Tibial artery (tissue), 4 donors: Measurements from ENCODE around the gene ASGR1.
"Not testable (repeated sequence)": the region's sequence is repeated elsewhere in the genome, so short reads cannot be mapped to it uniquely, and the experiment has no call there.

ENCODE experiments used
- DNase-seq, 2 donors: peaks; one replicate each; pipeline ENCODE4 v3.0.0-alpha.2; 2019
- H3K27ac ChIP-seq, 2 donors: fragments of 200-600 bp; sonication (generic) in 1 of 2; 1 replicate in 1 of 2; 2 replicates in 1 of 2; pipeline ENCODE4 v1.5.1; 2018 to 2019; ENCODE audit warnings: mild to moderate bottlenecking in 1 of 2
- H3K27me3 ChIP-seq, 2 donors: fragments of 200-600 bp; sonication (generic) in 1 of 2; one replicate each; pipeline versions ENCODE4 v1.5.1 to v1.6.0; 2016 to 2019
- H3K36me3 ChIP-seq, 3 donors: fragments of 200-600 bp; sonication (generic) in 2 of 3; one replicate each; pipeline ENCODE4 v1.5.1; 2016 to 2019; ENCODE audit warnings: mild to moderate bottlenecking in 2 of 3
- H3K4me1 ChIP-seq, 4 donors: fragments of 200-600 bp; sonication (generic) in 2 of 4; 1 replicate in 3 of 4; 2 replicates in 1 of 4; pipeline ENCODE4 v1.5.1; 2016 to 2019
- H3K4me3 ChIP-seq, 2 donors: fragments of 200-600 bp; sonication (generic) in 1 of 2; 1 replicate in 1 of 2; 2 replicates in 1 of 2; pipeline ENCODE4 v1.5.1; 2018 to 2019; ENCODE audit warnings: mild to moderate bottlenecking in 2 of 2
- H3K9me3 ChIP-seq, 3 donors: fragments of 200-600 bp; sonication (generic) in 1 of 3; one replicate each; pipeline ENCODE4 v1.5.1; 2016 to 2019
- intact Hi-C: fragments of 100-400 bp; cut with DNase I; formaldehyde crosslinking; loops from one replicate; pipeline ENCODE4 v1.15.0; 2023; ENCODE audit warnings: low total_unique reads
- TF ChIP-seq, protein P1 (sequence below), 2 experiments: fragments of 200-600 bp in 1 of 2; fragments of 450-650 bp in 1 of 2; IDR thresholded peaks; one replicate each; pipeline ENCODE4 v1.5.1; 2017 to 2019; ENCODE audit warnings: antibody characterized with exemption in 2 of 2, mild to moderate bottlenecking in 1 of 2, moderate library complexity in 1 of 2

The ASGR1 gene

DNA sequence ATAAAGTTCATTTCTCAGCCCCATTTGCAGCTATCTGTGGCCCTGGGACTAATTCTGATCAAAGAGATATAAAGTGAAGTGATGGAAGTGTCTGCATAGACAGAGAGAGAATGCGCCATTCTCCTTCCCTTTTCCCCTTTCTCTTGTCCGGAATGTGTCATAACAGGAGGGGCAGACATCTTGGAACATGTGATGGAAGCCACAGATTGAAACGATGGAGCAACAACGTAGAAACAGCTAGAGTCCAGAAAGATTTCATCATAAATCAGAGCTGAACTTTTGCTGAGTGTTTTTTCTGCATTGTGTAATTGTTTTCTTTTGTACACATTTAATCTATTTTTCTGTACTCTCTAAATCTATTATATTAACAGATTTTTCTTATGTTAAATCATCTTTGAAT, 11.3 kb downstream of the ASGR1 start:
- TF ChIP-seq, protein P1, sequence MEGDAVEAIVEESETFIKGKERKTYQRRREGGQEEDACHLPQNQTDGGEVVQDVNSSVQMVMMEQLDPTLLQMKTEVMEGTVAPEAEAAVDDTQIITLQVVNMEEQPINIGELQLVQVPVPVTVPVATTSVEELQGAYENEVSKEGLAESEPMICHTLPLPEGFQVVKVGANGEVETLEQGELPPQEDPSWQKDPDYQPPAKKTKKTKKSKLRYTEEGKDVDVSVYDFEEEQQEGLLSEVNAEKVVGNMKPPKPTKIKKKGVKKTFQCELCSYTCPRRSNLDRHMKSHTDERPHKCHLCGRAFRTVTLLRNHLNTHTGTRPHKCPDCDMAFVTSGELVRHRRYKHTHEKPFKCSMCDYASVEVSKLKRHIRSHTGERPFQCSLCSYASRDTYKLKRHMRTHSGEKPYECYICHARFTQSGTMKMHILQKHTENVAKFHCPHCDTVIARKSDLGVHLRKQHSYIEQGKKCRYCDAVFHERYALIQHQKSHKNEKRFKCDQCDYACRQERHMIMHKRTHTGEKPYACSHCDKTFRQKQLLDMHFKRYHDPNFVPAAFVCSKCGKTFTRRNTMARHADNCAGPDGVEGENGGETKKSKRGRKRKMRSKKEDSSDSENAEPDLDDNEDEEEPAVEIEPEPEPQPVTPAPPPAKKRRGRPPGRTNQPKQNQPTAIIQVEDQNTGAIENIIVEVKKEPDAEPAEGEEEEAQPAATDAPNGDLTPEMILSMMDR (IDR thresholded peaks at IDR 0.05): no peak
- no peak overlapping the region for H3K4me3 ChIP-seq
- intact Hi-C loops: no loop called here
- no peak overlapping the region for H3K27ac ChIP-seq
- no peaks in the 10 kb centered on the region for H3K36me3 ChIP-seq
- no peaks in the 10 kb centered on the region for H3K4me1 ChIP-seq
- H3K9me3 ChIP-seq: peaks cover 0 to 22% (median 10%) of the 10 kb centered on the region in 3 donors
- H3K27me3 ChIP-seq: peaks cover 0 to 19% of the 10 kb centered on the region in 2 donors
- peak in 1 of 2 donors; percentile 40 for DNase-seq

DNA sequence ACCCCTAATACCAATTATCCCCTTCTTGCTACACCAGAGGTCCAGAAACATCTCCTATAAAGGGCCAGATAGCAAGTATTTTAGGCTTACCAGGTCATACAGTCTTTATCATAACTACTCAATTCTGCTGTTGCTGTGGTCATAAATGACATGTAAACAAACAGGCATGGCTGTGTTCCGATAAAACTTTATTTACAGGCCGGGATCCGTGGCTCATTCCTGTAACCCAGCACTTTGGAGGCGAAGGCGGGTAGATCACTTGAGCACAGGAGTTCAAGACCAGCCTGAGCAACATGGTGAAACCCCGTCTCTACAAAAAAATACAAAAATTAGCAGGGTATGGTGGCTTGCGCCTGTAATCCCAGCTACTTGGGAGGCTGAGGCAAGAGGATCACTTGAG, 12.3 kb downstream of the ASGR1 start:
- intact Hi-C loops: no loop called here
- Histone ChIP-seq H3K9me3 (peaks cover 0 to 22% (median 10%) of the 10 kb centered on the region in 3 donors), H3K4me1 (no peaks in the 10 kb centered on the region), H3K36me3 (no peaks in the 10 kb centered on the region), H3K27ac (no peak overlapping the region), H3K27me3 (peaks cover 0 to 21% of the 10 kb centered on the region in 2 donors), H3K4me3 (no peak overlapping the region)
- TF ChIP-seq, protein P1 (IDR thresholded peaks at IDR 0.05): no peak
- DNase-seq: no peak

DNA sequence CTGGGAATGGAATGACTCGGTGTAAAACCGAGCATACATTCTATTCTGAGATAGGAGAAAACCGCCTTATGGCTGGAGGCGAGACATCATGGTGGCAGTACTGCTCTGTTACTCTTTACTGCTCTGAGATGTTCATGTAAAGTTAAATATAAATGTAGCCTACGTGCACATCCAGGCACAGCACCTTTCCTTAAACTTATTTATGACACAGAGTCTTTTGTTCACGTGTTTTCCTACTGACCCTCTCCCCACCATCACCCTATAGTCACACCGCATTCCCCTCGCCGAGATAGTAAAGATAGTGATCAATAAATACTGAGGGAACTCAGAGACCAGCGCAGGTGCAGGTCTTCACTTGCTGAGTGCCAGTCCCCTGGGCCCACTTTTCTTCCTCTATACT, 19.6 kb downstream of the ASGR1 start:
- H3K36me3 ChIP-seq, DNase-seq, H3K27ac ChIP-seq, H3K4me3 ChIP-seq, intact Hi-C loops, H3K4me1 ChIP-seq, H3K9me3 ChIP-seq: not testable (repeated sequence)
- H3K27me3 ChIP-seq: peaks cover 0 to 25% of the 10 kb centered on the region in 2 donors

DNA sequence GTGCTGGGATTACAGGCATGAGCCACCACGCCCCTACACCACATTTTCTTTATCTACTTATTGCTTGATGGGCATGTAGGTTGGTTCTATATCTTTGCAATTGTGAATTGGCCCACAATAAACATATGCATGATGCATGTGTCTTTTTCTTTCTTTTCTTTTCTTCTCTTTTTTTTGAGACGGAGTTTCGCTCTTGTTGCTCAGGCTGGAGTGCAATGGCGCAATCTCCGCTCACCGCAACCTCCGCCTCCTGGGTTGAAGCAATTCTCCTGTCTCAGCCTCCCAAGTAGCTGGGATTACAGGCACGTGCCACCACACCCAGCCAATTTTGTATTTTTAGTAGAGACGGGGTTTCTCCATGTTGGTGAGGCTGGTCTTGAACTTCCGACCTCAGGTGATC, 20.7 kb downstream of the ASGR1 start:
- H3K4me1 ChIP-seq, H3K9me3 ChIP-seq, intact Hi-C loops, H3K4me3 ChIP-seq, H3K27ac ChIP-seq, H3K36me3 ChIP-seq, DNase-seq: not testable (repeated sequence)
- peaks cover 0 to 25% of the 10 kb centered on the region in 2 donors for H3K27me3 ChIP-seq

DNA sequence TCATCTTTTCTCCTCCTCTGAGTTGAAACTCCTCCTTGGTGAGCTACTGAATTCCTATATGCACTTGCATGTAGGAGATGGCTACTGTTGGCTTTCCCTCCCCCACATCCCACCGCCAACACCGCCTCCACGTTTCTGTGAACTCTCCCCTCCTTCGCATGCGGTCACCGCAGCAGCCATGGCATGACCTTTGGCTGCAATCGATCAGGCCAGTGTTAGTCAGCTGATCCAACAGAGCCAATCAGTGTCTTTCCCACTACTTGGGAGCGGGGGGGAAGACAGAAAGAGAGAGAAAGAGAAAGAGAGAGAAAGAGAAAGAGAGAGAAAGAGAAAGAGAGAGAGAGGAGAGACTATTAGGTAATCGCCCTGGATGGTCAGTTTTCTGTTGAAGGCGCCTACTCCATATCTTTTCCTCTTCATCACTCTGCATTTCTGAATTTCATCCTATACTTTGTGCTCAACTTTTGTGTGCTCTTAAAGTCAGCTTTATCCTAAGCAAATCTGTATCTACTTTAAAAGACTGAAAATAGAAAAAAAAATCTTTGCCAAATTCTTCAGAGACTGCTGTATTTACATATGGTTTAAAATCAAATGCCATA, 22.7 kb downstream of the ASGR1 start:
- Histone ChIP-seq H3K4me1 (no peaks in the 10 kb centered on the region), H3K4me3 (no peak overlapping the region), H3K27ac (no peak overlapping the region), H3K36me3 (no peaks in the 10 kb centered on the region), H3K27me3 (peaks cover 0 to 26% of the 10 kb centered on the region in 2 donors), H3K9me3 (no peaks in the 10 kb centered on the region)
- TF ChIP-seq, protein P1 (IDR thresholded peaks at IDR 0.05): no peak
- DNase-seq: no peak
- intact Hi-C loops: no loop called here

DNA sequence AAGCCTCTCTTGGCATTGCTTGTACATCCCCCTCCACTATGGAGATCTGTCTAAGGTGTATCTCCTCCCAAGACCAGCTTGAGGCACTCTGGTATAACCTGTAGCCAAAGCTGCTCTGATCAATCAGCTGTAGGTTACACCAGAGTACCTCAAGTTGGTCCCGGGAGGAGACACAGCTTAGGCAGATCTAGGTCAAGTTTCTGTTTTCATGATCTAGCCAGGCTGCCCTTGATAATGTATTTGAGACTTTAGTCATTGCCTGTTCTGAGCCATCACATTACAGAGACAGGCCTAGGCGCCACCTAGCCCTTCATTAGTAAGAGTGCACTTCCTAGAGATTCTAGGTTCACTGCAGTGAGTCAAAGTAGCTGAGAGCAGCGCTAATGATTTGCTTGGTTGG, 31.4 kb downstream of the ASGR1 start:
- no peak overlapping the region for H3K27ac ChIP-seq
- H3K4me1 ChIP-seq: no peaks in the 10 kb centered on the region
- H3K9me3 ChIP-seq: no peaks in the 10 kb centered on the region
- intact Hi-C loops: no loop called here
- DNase-seq: no peak
- TF ChIP-seq, protein P1 (IDR thresholded peaks at IDR 0.05): no peak
- no peak overlapping the region for H3K4me3 ChIP-seq
- peaks cover 0 to 23% of the 10 kb centered on the region in 2 donors for H3K27me3 ChIP-seq
- no peaks in the 10 kb centered on the region for H3K36me3 ChIP-seq

DNA sequence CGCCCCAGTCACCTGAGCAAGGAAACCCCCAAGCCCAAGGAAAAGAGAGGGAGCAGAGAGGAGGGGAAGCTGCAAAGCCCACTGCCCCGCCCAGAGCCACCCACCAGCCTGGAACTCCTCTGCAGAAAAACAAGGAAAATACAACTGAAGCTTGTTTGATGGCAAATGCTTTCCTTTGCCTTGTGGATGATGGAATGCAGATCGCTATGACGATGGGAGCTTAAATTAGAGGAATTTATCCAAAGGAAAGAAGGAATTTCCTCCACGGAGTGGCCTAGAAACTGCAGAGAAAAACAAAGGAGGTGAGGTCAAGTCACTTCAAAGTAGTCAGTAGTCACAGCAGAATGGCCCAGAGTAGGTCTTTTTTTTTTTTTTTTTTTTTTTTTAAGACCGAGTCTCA, 33.1 kb downstream of the ASGR1 start:
- intact Hi-C loops: no loop called here
- H3K27me3 ChIP-seq: peaks cover 0 to 28% of the 10 kb centered on the region in 2 donors
- no peak overlapping the region for H3K27ac ChIP-seq
- no peaks in the 10 kb centered on the region for H3K36me3 ChIP-seq
- H3K9me3 ChIP-seq: no peaks in the 10 kb centered on the region
- TF ChIP-seq, protein P1 (IDR thresholded peaks at IDR 0.05): no peak
- H3K4me3 ChIP-seq: no peak overlapping the region
- no peak for DNase-seq
- H3K4me1 ChIP-seq: no peaks in the 10 kb centered on the region
